HCT116 (cell line): ENCODE measurements around the gene PSORS1C1. TPM values are rescaled to one million over a fixed set of nuclear protein-coding genes. Genes with fewer than 3 reads are reported as not detected.

Source experiments
- ATAC-seq: fragments of 200-7000 bp; cut with Tn5 transposase; 2 replicates; pipeline ENCODE4 v1.9.1; 2020; ENCODE audit warnings: mild to moderate bottlenecking, moderate library complexity
- BruUV-seq: library from RNA; stranded (reverse); fragments of 400-500 nt; replicated peaks from 2 replicates; lab custom pipeline; 2021; lab: Mats Ljungman, UMichigan
- CTCF ChIA-PET: fragments of 300-600 bp; sonication (Branson Sonifier 250); formaldehyde crosslinking; loops from one replicate; lab custom pipeline; 2021; ENCODE audit warnings: antibody characterized with exemption; lab: Charles Lee
- POLR2A ChIA-PET: fragments of 300-600, 350-600 bp; sonication (Branson Sonifier 250); formaldehyde crosslinking; loops from one replicate; lab custom pipeline; 2021; ENCODE audit warnings: antibody characterized with exemption; lab: Charles Lee
- RAD21 ChIA-PET, 2 experiments: fragments of 300-600 bp; sonication (Branson Sonifier 250); formaldehyde crosslinking; loops; one replicate each; lab custom pipeline; 2023; ENCODE audit warnings: low total read pairs in 2 of 2; ENCODE audit not compliant: uncharacterized antibody in 2 of 2, unreplicated experiment in 2 of 2, low non-redundant PET in 1 of 2; lab: Charles Lee
- DNase-seq: peaks from one replicate; pipeline ENCODE4 v3.0.0-alpha.2; 2010; ENCODE audit warnings: low read depth, low spot score
- H2AFZ ChIP-seq: fragments of 200-600 bp; shearing (Covaris generic), sonication (generic); 2 replicates; pipeline ENCODE4 v1.6.1; 2017; ENCODE audit warnings: low read depth, mixed run types, mixed read lengths, antibody characterized with exemption, low read length; ENCODE audit not compliant: poor library complexity, severe bottlenecking
- H3K27ac ChIP-seq: 2 replicates; pipeline ENCODE4 v1.5.1; 2012; ENCODE audit warnings: low read depth, low read length
- H3K27me3 ChIP-seq: fragments of 200-600 bp; sonication (generic); 2 replicates; pipeline ENCODE4 v1.6.1; 2016; ENCODE audit warnings: mixed run types, low read length, mixed read lengths; ENCODE audit not compliant: insufficient read depth
- H3K36me3 ChIP-seq, 2 experiments: fragments of 200-500 bp in 1 of 2; fragments of 200-600 bp in 1 of 2; sonication (Bioruptor generic) in 1 of 2; sonication (generic) in 1 of 2; 2 replicates each; pipeline versions ENCODE4 v1.5.1 to v1.6.1; 2014 to 2016; ENCODE audit warnings: low read length in 2 of 2, inconsistent platforms in 1 of 2, mixed read lengths in 1 of 2, mixed run types in 1 of 2; ENCODE audit not compliant: insufficient read depth in 2 of 2, control insufficient read depth in 1 of 2
- H3K4me1 ChIP-seq, 2 experiments: fragments of 200-600 bp in 1 of 2; sonication (generic) in 1 of 2; 2 replicates each; pipeline versions ENCODE4 v1.5.1 to v1.6.1; 2012 to 2017; ENCODE audit warnings: low read length in 2 of 2, inconsistent platforms in 1 of 2, mild to moderate bottlenecking in 1 of 2, mixed read lengths in 1 of 2, mixed run types in 1 of 2, moderate library complexity in 1 of 2; ENCODE audit not compliant: insufficient read depth in 2 of 2, control insufficient read depth in 1 of 2
- H3K4me2 ChIP-seq: fragments of 200-600 bp; sonication (generic); 2 replicates; pipeline ENCODE4 v1.6.1; 2017; ENCODE audit warnings: mixed run types, low read length, mixed read lengths
- H3K4me3 ChIP-seq, 2 experiments: fragments of 200-600 bp in 1 of 2; sonication (generic) in 1 of 2; replicated peaks in 1 of 2; 2 replicates each; pipeline ENCODE4 v1.5.1; 2011 to 2016; ENCODE audit warnings: low read length in 2 of 2, control low read depth in 1 of 2, low read depth in 1 of 2, mild to moderate bottlenecking in 1 of 2, mixed read lengths in 1 of 2, mixed run types in 1 of 2
- H3K79me2 ChIP-seq: fragments of 200-600 bp; sonication (generic); 2 replicates; pipeline ENCODE4 v1.6.1; 2017; ENCODE audit warnings: mild to moderate bottlenecking, mixed run types, low read length, moderate library complexity, mixed read lengths; ENCODE audit not compliant: insufficient read depth
- H3K9ac ChIP-seq: fragments of 200-600 bp; sonication (generic); 2 replicates; pipeline ENCODE4 v1.6.1; 2016; ENCODE audit warnings: low read length, mixed read lengths
- H3K9me2 ChIP-seq: fragments of 200-600 bp; sonication (generic), shearing (Covaris generic); 2 replicates; pipeline ENCODE4 v1.6.1; 2017; ENCODE audit warnings: mixed run types, mild to moderate bottlenecking, moderate library complexity; ENCODE audit not compliant: insufficient read depth
- H3K9me3 ChIP-seq, 2 experiments: fragments of 200-500 bp in 1 of 2; fragments of 200-600 bp in 1 of 2; sonication (Bioruptor generic) in 1 of 2; sonication (generic) in 1 of 2; 2 replicates each; pipeline ENCODE4 v1.6.1; 2014 to 2017; ENCODE audit warnings: low read length in 2 of 2, mixed read lengths in 2 of 2, inconsistent platforms in 1 of 2, low read depth in 1 of 2, mild to moderate bottlenecking in 1 of 2, mixed run types in 1 of 2, moderate library complexity in 1 of 2; ENCODE audit not compliant: control insufficient read depth in 1 of 2, insufficient read depth in 1 of 2
- H4K20me1 ChIP-seq: fragments of 200-600 bp; sonication (generic), shearing (Covaris generic); 2 replicates; pipeline ENCODE4 v1.6.1; 2017; ENCODE audit warnings: mixed run types, mild to moderate bottlenecking, moderate library complexity; ENCODE audit not compliant: insufficient read depth
- CBX3 ChIP-seq: IDR thresholded peaks from 2 replicates; pipeline ENCODE4 v1.6.1; 2012; ENCODE audit warnings: low read depth
- CEBPB ChIP-seq: IDR thresholded peaks from 2 replicates; pipeline ENCODE4 v1.6.1; 2012; ENCODE audit warnings: low read depth
- EGR1 ChIP-seq: IDR thresholded peaks from 2 replicates; pipeline ENCODE4 v1.6.1; 2012; ENCODE audit warnings: low read depth
- ELF1 ChIP-seq: IDR thresholded peaks from 2 replicates; pipeline ENCODE4 v1.6.1; 2012; ENCODE audit warnings: low read depth, borderline replicate concordance
- EZH2 ChIP-seq: fragments of 200-600 bp; sonication (generic); IDR thresholded peaks from 2 replicates; pipeline ENCODE4 v1.6.1; 2017; ENCODE audit warnings: antibody characterized with exemption, mixed run types
- JUND ChIP-seq: IDR thresholded peaks from 2 replicates; pipeline ENCODE4 v1.6.1; 2012
- POLR2A ChIP-seq: IDR thresholded peaks from 2 replicates; pipeline ENCODE4 v1.7.0; 2011; ENCODE audit warnings: borderline replicate concordance; ENCODE audit not compliant: insufficient read depth, insufficient read length; ENCODE audit errors: extremely low read depth
- RAD21 ChIP-seq: IDR thresholded peaks from 2 replicates; pipeline ENCODE4 v1.6.1; 2012; ENCODE audit warnings: low read depth, mild to moderate bottlenecking
- SIN3A ChIP-seq: IDR thresholded peaks from 2 replicates; pipeline ENCODE4 v1.6.1; 2012; ENCODE audit warnings: low read depth
- SRF ChIP-seq: IDR thresholded peaks from 2 replicates; pipeline ENCODE4 v1.6.1; 2012; ENCODE audit warnings: low read depth
- TCF7L2 ChIP-seq: IDR thresholded peaks from 2 replicates; pipeline ENCODE4 v1.7.0; 2011; ENCODE audit warnings: borderline replicate concordance, inconsistent platforms; ENCODE audit not compliant: insufficient read depth, insufficient read length; ENCODE audit errors: extremely low read depth
- ZNF274 ChIP-seq: fragments of 200-500 bp; sonication (Bioruptor generic); IDR thresholded peaks from 2 replicates; pipeline ENCODE4 v1.6.1; 2014; ENCODE audit warnings: mild to moderate bottlenecking, low read depth, low read length, inconsistent platforms
- intact Hi-C: fragments of 100-400 bp; cut with micrococcal nuclease; formaldehyde crosslinking; loops from 2 replicates; pipeline ENCODE4 v1.10.0; 2022
- total RNA-seq: library from RNA; stranded (reverse); gene quantifications from one replicate; pipeline ENCODE4 v1.2.1, GENCODE V29; 2021; ENCODE audit not compliant: unreplicated experiment
- TF ChIP-seq, protein P1 (sequence below): IDR thresholded peaks from 2 replicates; pipeline ENCODE4 v1.6.1; 2012
- TF ChIP-seq, protein P2 (sequence below), 3 experiments: fragments of 200-600 bp in 1 of 3; sonication (generic) in 1 of 3; IDR thresholded peaks in 2 of 3; conservative IDR thresholded peaks in 1 of 3; 2 replicates each; pipeline ENCODE4 v1.5.1; 2012 to 2017; ENCODE audit warnings: low read depth in 2 of 3, low read length in 2 of 3, antibody characterized with exemption in 1 of 3, borderline replicate concordance in 1 of 3, control low read depth in 1 of 3, mild to moderate bottlenecking in 1 of 3, mixed read lengths in 1 of 3, mixed run types in 1 of 3, moderate library complexity in 1 of 3; ENCODE audit not compliant: insufficient read depth in 1 of 3
- TF ChIP-seq, protein P3 (sequence below): IDR thresholded peaks from 2 replicates; pipeline ENCODE4 v1.6.1; 2012; ENCODE audit warnings: low read depth
- TF ChIP-seq, protein P4 (sequence below): IDR thresholded peaks from 2 replicates; pipeline ENCODE4 v1.6.1; 2011; ENCODE audit warnings: mild to moderate bottlenecking, low read length, moderate library complexity; ENCODE audit not compliant: insufficient replicate concordance; ENCODE audit errors: extremely low read depth

PSORS1C1 gene
- total RNA-seq, 1 experiment from 2014 or later, result 9.8 TPM

DNA sequence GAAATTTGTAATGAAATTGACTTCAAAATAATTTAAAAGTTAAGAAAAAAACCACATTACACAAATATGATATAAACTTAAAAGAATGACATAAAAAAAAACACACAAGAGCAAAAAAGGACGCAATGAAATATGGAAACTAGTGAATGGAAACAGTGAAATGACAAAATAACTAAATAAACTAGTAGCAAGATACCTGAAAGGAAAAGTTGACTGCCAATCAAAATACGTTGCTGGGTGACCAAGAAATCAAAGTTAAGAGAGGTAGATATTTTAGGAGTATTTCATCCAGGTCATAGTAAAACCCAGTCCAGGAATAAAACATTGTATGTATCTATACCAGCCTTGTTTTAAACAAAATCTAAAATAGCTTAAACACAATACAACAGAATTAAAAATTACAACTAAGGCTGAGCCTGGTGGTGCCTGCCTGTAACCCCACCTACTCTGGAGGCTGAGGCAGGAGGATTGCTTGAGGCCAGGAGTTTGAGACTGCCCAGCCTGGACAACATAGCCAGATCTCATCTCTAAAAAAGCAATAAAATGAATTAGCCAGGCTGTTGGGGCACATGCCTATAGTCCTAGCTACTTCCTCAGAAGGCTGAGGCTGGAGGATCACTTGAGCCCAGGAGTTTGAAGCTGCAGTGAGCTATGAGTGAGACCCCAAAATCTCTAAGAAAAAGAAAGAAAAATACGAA, 24.2 kb upstream of the PSORS1C1 start:
- peaks cover 15 to 21% of the 10 kb centered on the region in 2 experiments for H3K4me1 ChIP-seq
- no peaks in the 10 kb centered on the region for H3K36me3 ChIP-seq
- no peak overlapping the region for H3K27ac ChIP-seq
- CTCF ChIA-PET, result interaction anchor here (0.8 to 3.0 kb wide), 3 partner anchors 10 to 276 kb away, joined by 3 to 13 read pairs (median 3); no protein-coding TSS in a partner anchor
- no peak overlapping the region for H3K4me3 ChIP-seq
- H3K4me2 ChIP-seq, result no peak overlapping the region
- RAD21 ChIA-PET, result no interaction called here
- H3K9me2 ChIP-seq, result no peaks in the 10 kb centered on the region
- TF ChIP-seq, protein P1, sequence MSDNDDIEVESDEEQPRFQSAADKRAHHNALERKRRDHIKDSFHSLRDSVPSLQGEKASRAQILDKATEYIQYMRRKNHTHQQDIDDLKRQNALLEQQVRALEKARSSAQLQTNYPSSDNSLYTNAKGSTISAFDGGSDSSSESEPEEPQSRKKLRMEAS, result no peak
- TF ChIP-seq POLR2A (no peak), ZNF274 (no peak), RAD21 (no peak), JUND (no peak), SIN3A (no peak), SRF (no peak), ELF1 (no peak), CEBPB (no peak), EGR1 (no peak), EZH2 (no peak), CBX3 (no peak), TCF7L2 (no peak)
- TF ChIP-seq, protein P2, sequence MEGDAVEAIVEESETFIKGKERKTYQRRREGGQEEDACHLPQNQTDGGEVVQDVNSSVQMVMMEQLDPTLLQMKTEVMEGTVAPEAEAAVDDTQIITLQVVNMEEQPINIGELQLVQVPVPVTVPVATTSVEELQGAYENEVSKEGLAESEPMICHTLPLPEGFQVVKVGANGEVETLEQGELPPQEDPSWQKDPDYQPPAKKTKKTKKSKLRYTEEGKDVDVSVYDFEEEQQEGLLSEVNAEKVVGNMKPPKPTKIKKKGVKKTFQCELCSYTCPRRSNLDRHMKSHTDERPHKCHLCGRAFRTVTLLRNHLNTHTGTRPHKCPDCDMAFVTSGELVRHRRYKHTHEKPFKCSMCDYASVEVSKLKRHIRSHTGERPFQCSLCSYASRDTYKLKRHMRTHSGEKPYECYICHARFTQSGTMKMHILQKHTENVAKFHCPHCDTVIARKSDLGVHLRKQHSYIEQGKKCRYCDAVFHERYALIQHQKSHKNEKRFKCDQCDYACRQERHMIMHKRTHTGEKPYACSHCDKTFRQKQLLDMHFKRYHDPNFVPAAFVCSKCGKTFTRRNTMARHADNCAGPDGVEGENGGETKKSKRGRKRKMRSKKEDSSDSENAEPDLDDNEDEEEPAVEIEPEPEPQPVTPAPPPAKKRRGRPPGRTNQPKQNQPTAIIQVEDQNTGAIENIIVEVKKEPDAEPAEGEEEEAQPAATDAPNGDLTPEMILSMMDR (IDR thresholded peaks at IDR 0.05 in 2 of 3, conservative IDR thresholded peaks at IDR 0.05 in 1 of 3; ENCODE audit: borderline replicate concordance in 1 of 3, insufficient read depth in 1 of 3, low read depth in 2 of 3, low read length in 2 of 3), result no peak
- TF ChIP-seq, protein P3, sequence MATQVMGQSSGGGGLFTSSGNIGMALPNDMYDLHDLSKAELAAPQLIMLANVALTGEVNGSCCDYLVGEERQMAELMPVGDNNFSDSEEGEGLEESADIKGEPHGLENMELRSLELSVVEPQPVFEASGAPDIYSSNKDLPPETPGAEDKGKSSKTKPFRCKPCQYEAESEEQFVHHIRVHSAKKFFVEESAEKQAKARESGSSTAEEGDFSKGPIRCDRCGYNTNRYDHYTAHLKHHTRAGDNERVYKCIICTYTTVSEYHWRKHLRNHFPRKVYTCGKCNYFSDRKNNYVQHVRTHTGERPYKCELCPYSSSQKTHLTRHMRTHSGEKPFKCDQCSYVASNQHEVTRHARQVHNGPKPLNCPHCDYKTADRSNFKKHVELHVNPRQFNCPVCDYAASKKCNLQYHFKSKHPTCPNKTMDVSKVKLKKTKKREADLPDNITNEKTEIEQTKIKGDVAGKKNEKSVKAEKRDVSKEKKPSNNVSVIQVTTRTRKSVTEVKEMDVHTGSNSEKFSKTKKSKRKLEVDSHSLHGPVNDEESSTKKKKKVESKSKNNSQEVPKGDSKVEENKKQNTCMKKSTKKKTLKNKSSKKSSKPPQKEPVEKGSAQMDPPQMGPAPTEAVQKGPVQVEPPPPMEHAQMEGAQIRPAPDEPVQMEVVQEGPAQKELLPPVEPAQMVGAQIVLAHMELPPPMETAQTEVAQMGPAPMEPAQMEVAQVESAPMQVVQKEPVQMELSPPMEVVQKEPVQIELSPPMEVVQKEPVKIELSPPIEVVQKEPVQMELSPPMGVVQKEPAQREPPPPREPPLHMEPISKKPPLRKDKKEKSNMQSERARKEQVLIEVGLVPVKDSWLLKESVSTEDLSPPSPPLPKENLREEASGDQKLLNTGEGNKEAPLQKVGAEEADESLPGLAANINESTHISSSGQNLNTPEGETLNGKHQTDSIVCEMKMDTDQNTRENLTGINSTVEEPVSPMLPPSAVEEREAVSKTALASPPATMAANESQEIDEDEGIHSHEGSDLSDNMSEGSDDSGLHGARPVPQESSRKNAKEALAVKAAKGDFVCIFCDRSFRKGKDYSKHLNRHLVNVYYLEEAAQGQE, result no peak
- TF ChIP-seq, protein P4, sequence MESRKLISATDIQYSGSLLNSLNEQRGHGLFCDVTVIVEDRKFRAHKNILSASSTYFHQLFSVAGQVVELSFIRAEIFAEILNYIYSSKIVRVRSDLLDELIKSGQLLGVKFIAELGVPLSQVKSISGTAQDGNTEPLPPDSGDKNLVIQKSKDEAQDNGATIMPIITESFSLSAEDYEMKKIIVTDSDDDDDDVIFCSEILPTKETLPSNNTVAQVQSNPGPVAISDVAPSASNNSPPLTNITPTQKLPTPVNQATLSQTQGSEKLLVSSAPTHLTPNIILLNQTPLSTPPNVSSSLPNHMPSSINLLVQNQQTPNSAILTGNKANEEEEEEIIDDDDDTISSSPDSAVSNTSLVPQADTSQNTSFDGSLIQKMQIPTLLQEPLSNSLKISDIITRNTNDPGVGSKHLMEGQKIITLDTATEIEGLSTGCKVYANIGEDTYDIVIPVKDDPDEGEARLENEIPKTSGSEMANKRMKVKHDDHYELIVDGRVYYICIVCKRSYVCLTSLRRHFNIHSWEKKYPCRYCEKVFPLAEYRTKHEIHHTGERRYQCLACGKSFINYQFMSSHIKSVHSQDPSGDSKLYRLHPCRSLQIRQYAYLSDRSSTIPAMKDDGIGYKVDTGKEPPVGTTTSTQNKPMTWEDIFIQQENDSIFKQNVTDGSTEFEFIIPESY, result no peak
- TF ChIP-seq, all 23 proteins: peak for 0
- no peaks in the 10 kb centered on the region for H3K27me3 ChIP-seq
- intact Hi-C loops, result no loop called here
- BruUV-seq, result no TSS peak
- POLR2A ChIA-PET, result no interaction called here
- H3K79me2 ChIP-seq, result no peaks in the 10 kb centered on the region
- no peaks in the 10 kb centered on the region for H3K9me3 ChIP-seq
- ATAC-seq (no peak), DNase-seq (no peak)
- no peaks in the 10 kb centered on the region for H4K20me1 ChIP-seq
- H3K9ac ChIP-seq, result no peak overlapping the region
- peak overlapping the region; percentile 65 for H2AFZ ChIP-seq
